HuH-7.5 (cell line): ENCODE results near the gene ALDOC.

Source experiments
- DNase-seq: peaks from one replicate; pipeline ENCODE4 v3.0.0; 2011; ENCODE audit warnings: low spot score

The ALDOC gene

GRCh38 chr17:28552176-28552999, 24.3 kb downstream of the ALDOC start, which contains the start of gene UNC119:
Gene UNC119 (minus strand): TSS chr17:28552624. CDS start chr17:28552557, 67 bp downstream.
- peak; percentile 91 for DNase-seq

- peak; percentile 77 for DNase-seq
Measured at GRCh38 chr17:28551421-28552175, 25.1 kb downstream of the ALDOC start.

GRCh38 chr17:28550858-28551257, 25.8 kb downstream of the ALDOC start:
- DNase-seq = no peak

- DNase-seq = no peak
Measured at GRCh38 chr17:28549236-28550132, 27.2 kb downstream of the ALDOC start.

GRCh38 chr17:28548417-28549130, 28.1 kb downstream of the ALDOC start:
- DNase-seq = no peak

GRCh38 chr17:28547623-28548416, 28.9 kb downstream of the ALDOC start:
- DNase-seq = peak; percentile 88

GRCh38 chr17:28547096-28547622, 29.5 kb downstream of the ALDOC start:
- no peak for DNase-seq

- DNase-seq = no peak
Measured at GRCh38 chr17:28545787-28546415, 30.8 kb downstream of the ALDOC start.

GRCh38 chr17:28545141-28545503, 31.6 kb downstream of the ALDOC start:
- no peak for DNase-seq

GRCh38 chr17:28544402-28545140, 32.1 kb downstream of the ALDOC start:
- DNase-seq = no peak

GRCh38 chr17:28541439-28541838, 35.3 kb downstream of the ALDOC start:
- DNase-seq = no peak

- DNase-seq = no peak
Measured at GRCh38 chr17:28540231-28540630, 36.5 kb downstream of the ALDOC start.

- DNase-seq = no peak
Measured at GRCh38 chr17:28538296-28538895, 38.3 kb downstream of the ALDOC start.

GRCh38 chr17:28537219-28537610, 39.5 kb downstream of the ALDOC start:
- DNase-seq = no peak

GRCh38 chr17:28536532-28537218, 40.0 kb downstream of the ALDOC start:
- DNase-seq = no peak

GRCh38 chr17:28534740-28535375, 41.8 kb downstream of the ALDOC start:
- no peak for DNase-seq

- no peak for DNase-seq
Measured at GRCh38 chr17:28533091-28533807, 43.4 kb downstream of the ALDOC start.
